HepG2 (cell line): ENCODE measurements around the gene HACD2. TPM values are rescaled to one million over a fixed set of nuclear protein-coding genes. Genes with fewer than 3 reads are reported as not detected.

Experiments
- ATAC-seq: fragments of 200-7000 bp; cut with Tn5 transposase; 3 replicates; pipeline ENCODE4 v1.9.1; 2020; ENCODE audit warnings: mild to moderate bottlenecking, moderate library complexity
- BruUV-seq: library from RNA; stranded (reverse); fragments of 400-500 nt; replicated peaks from 2 replicates; lab custom pipeline; 2021; lab: Mats Ljungman, UMichigan
- CTCF ChIA-PET: fragments of 300-600 bp; formaldehyde crosslinking; extraction: SDS; loops from one replicate; lab custom pipeline; 2021; ENCODE audit warnings: low total read pairs, inconsistent platforms, low intra/inter-chr PET ratio; lab: Yijun Ruan, JAX
- POLR2A ChIA-PET: fragments of 350-600 bp; sonication (Branson Sonifier 250); formaldehyde crosslinking; loops from one replicate; lab custom pipeline; 2020; ENCODE audit warnings: antibody characterized with exemption, inconsistent platforms; lab: Yijun Ruan, JAX
- DNase-seq: peaks from one replicate; pipeline ENCODE4 v3.0.0-alpha.2; 2015; ENCODE audit warnings: low spot score
- FAIRE-seq: peaks from 3 replicates; lab custom pipeline; 2011; peaks lifted over from hg19 to GRCh38; lab: Jason Lieb, UNC
- H2AFZ ChIP-seq: one replicate; pipeline ENCODE4 v1.6.1; 2011; ENCODE audit warnings: low read length, inconsistent platforms
- H3K27ac ChIP-seq: fragments of 300-600 bp; 3 replicates; pipeline ENCODE4 v1.8.0; 2011; ENCODE audit warnings: mixed run types, mild to moderate bottlenecking, mixed read lengths, low read length, inconsistent platforms; ENCODE audit not compliant: insufficient read depth; ENCODE audit errors: extremely low read length
- H3K27me3 ChIP-seq, 2 experiments: fragments of 200-600 bp in 1 of 2; 2 replicates in 1 of 2; 3 replicates in 1 of 2; pipeline versions ENCODE4 v1.6.0 to v1.8.0; 2011; ENCODE audit warnings: low read length in 2 of 2, mild to moderate bottlenecking in 2 of 2, moderate library complexity in 2 of 2, inconsistent platforms in 1 of 2; ENCODE audit not compliant: insufficient read depth in 2 of 2, control insufficient read depth in 1 of 2
- H3K36me3 ChIP-seq, 2 experiments: fragments of 200-600 bp in 1 of 2; replicated peaks in 1 of 2; 2 replicates in 1 of 2; 3 replicates in 1 of 2; pipeline versions ENCODE4 v1.5.1 to v1.8.0; 2011; ENCODE audit warnings: low read length in 2 of 2, inconsistent platforms in 1 of 2; ENCODE audit not compliant: insufficient read depth in 2 of 2, control insufficient read depth in 1 of 2
- H3K4me1 ChIP-seq: 2 replicates; pipeline ENCODE4 v1.5.1; 2012; ENCODE audit warnings: low read length, inconsistent platforms; ENCODE audit not compliant: insufficient read depth
- H3K4me2 ChIP-seq: 2 replicates; pipeline ENCODE4 v1.6.0; 2011; ENCODE audit warnings: low read depth, low read length, inconsistent platforms
- H3K4me3 ChIP-seq, 3 experiments: fragments of 200-600 bp in 1 of 3; sonication (generic), shearing (Covaris generic) in 1 of 3; replicated peaks in 1 of 3; 2 replicates each; pipeline ENCODE4 v1.5.1; 2011 to 2016; ENCODE audit warnings: low read length in 3 of 3, inconsistent platforms in 2 of 3, low read depth in 2 of 3, mild to moderate bottlenecking in 2 of 3, control low read depth in 1 of 3, mixed read lengths in 1 of 3; ENCODE audit not compliant: insufficient read depth in 1 of 3
- H3K79me2 ChIP-seq: one replicate; pipeline ENCODE4 v1.6.1; 2011; ENCODE audit warnings: low read length, inconsistent platforms; ENCODE audit not compliant: insufficient read depth
- H3K9ac ChIP-seq: 2 replicates; pipeline ENCODE4 v1.6.0; 2011; ENCODE audit warnings: mild to moderate bottlenecking, low read depth, low read length, inconsistent platforms; ENCODE audit not compliant: insufficient read depth
- H3K9me3 ChIP-seq: 2 replicates; pipeline ENCODE4 v1.5.1; 2012; ENCODE audit warnings: mild to moderate bottlenecking, low read length
- H4K20me1 ChIP-seq: 2 replicates; pipeline ENCODE4 v1.6.0; 2011; ENCODE audit warnings: inconsistent platforms, mild to moderate bottlenecking, low read length, moderate library complexity; ENCODE audit not compliant: insufficient read depth
- FOXP1 ChIP-seq, 2 experiments: fragments of 450-650 bp in 1 of 2; IDR thresholded peaks; 2 replicates each; pipeline ENCODE4 v1.6.1; 2017 to 2018; ENCODE audit warnings: antibody characterized with exemption in 1 of 2
- MBD4 ChIP-seq: IDR thresholded peaks from 2 replicates; pipeline ENCODE4 v1.6.1; 2012; ENCODE audit warnings: low read length, inconsistent platforms, borderline replicate concordance
- POLR2G ChIP-seq: fragments of 200-400 bp; formaldehyde crosslinking; IDR thresholded peaks from 2 replicates; pipeline ENCODE4 v1.6.1; 2018; ENCODE audit warnings: mild to moderate bottlenecking, low read depth, low read length, moderate library complexity
- TEAD3 ChIP-seq: optimal IDR thresholded peaks from 2 replicates; pipeline ENCODE3; 2016; ENCODE audit warnings: borderline replicate concordance
- ZFP36L1 ChIP-seq: sonication (generic); formaldehyde crosslinking; IDR thresholded peaks from 2 replicates; pipeline ENCODE4 v1.8.0; 2022; ENCODE audit warnings: mild to moderate bottlenecking, missing genetic modification reagents, moderate library complexity
- ZIK1 ChIP-seq: sonication (generic); formaldehyde crosslinking; IDR thresholded peaks from 2 replicates; pipeline ENCODE4 v1.5.0; 2020; ENCODE audit warnings: mild to moderate bottlenecking, low read depth, missing genetic modification reagents, borderline replicate concordance
- ZNF124 ChIP-seq: sonication (generic); formaldehyde crosslinking; IDR thresholded peaks from 2 replicates; pipeline ENCODE4 v1.4.0; 2020; ENCODE audit warnings: missing genetic modification reagents
- ZNF562 ChIP-seq: sonication (generic); formaldehyde crosslinking; IDR thresholded peaks from 2 replicates; pipeline ENCODE4 v1.8.0; 2022; ENCODE audit warnings: missing genetic modification reagents, borderline replicate concordance
- ZSCAN20 ChIP-seq: sonication (generic); formaldehyde crosslinking; IDR thresholded peaks from 2 replicates; pipeline ENCODE4 v1.4.0; 2020; ENCODE audit warnings: missing genetic modification reagents, mild to moderate bottlenecking, borderline replicate concordance
- WGBS: methylation state at CpG from one replicate; pipeline ENCODE4 v1.1.6; 2017; ENCODE audit warnings: low lambda C conversion rate; 5-methylcytosine and 5-hydroxymethylcytosine counted together
- in situ Hi-C: cut with HindIII; loops from 2 replicates; pipeline ENCODE4 v1.10.0; 2017; ENCODE audit warnings: low pct_unique_long_range_greater_than_20kb; ENCODE audit not compliant: extremely low pct_ligation_motif_present
- intact Hi-C: fragments of 100-400 bp; cut with micrococcal nuclease; formaldehyde crosslinking; loops from one replicate; pipeline ENCODE4 v1.10.0; 2022; ENCODE audit not compliant: unreplicated experiment
- polyA plus RNA-seq, 8 experiments: library from polyadenylated mRNA; depleted of rRNA in 3 of 8; stranded (reverse) in 7 of 8; unstranded in 1 of 8; fragments of >200 nt; fragmentation: Illumina TruSeq in 4 of 8; extraction: Trizol in 4 of 8; gene quantifications; 2 replicates each; pipeline versions ENCODE4 v1.2.1 to v1.2.3, GENCODE V29; 2011 to 2016; ENCODE audit warnings: low read depth in 4 of 8, missing spikeins in 1 of 8, mixed read lengths in 1 of 8; ENCODE audit not compliant: insufficient read depth in 1 of 8
- total RNA-seq, 5 experiments: library from RNA; depleted of rRNA; stranded (reverse); fragments of >200 nt; fragmentation: Illumina TruSeq; extraction: Trizol; gene quantifications; 2 replicates each; pipeline ENCODE4 v1.2.3, GENCODE V29; 2016; ENCODE audit warnings: low read depth in 1 of 5
- TF ChIP-seq, protein P1 (sequence below): sonication (generic); formaldehyde crosslinking; IDR thresholded peaks from 2 replicates; pipeline ENCODE4 v1.4.0; 2020; ENCODE audit warnings: missing genetic modification reagents
- TF ChIP-seq, protein P2 (sequence below): sonication (generic); formaldehyde crosslinking; IDR thresholded peaks from 2 replicates; pipeline ENCODE4 v1.4.0; 2020; ENCODE audit warnings: low read depth, mild to moderate bottlenecking, missing genetic modification reagents

Gene HACD2
- total and polyA plus RNA-seq, 2 of the 13 experiments (the other 11 are each of a cell fraction or from before 2014, with no cell fraction given): 47.0 to 50.4 TPM

DNA sequence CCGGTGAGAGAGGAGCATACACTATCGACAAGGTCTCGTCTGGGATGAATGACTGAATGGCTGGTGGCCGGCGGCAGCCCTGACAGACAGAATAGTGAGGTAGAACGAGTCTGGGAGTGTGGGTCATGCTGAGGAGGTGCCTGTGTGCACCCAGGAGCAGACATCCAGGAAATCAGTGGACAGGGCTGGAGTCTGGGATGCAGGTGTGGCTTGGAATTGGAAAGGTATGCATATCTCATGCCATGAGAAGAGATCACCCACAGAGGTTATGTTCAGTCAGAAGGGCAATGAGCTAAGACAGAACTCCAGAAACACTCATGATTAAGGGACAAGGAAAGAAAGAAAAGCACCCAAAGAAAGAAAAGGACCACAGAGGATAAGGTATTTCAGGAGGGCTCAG lies 20.8 kb downstream of the HACD2 start (continued):
- TF ChIP-seq, protein P1, sequence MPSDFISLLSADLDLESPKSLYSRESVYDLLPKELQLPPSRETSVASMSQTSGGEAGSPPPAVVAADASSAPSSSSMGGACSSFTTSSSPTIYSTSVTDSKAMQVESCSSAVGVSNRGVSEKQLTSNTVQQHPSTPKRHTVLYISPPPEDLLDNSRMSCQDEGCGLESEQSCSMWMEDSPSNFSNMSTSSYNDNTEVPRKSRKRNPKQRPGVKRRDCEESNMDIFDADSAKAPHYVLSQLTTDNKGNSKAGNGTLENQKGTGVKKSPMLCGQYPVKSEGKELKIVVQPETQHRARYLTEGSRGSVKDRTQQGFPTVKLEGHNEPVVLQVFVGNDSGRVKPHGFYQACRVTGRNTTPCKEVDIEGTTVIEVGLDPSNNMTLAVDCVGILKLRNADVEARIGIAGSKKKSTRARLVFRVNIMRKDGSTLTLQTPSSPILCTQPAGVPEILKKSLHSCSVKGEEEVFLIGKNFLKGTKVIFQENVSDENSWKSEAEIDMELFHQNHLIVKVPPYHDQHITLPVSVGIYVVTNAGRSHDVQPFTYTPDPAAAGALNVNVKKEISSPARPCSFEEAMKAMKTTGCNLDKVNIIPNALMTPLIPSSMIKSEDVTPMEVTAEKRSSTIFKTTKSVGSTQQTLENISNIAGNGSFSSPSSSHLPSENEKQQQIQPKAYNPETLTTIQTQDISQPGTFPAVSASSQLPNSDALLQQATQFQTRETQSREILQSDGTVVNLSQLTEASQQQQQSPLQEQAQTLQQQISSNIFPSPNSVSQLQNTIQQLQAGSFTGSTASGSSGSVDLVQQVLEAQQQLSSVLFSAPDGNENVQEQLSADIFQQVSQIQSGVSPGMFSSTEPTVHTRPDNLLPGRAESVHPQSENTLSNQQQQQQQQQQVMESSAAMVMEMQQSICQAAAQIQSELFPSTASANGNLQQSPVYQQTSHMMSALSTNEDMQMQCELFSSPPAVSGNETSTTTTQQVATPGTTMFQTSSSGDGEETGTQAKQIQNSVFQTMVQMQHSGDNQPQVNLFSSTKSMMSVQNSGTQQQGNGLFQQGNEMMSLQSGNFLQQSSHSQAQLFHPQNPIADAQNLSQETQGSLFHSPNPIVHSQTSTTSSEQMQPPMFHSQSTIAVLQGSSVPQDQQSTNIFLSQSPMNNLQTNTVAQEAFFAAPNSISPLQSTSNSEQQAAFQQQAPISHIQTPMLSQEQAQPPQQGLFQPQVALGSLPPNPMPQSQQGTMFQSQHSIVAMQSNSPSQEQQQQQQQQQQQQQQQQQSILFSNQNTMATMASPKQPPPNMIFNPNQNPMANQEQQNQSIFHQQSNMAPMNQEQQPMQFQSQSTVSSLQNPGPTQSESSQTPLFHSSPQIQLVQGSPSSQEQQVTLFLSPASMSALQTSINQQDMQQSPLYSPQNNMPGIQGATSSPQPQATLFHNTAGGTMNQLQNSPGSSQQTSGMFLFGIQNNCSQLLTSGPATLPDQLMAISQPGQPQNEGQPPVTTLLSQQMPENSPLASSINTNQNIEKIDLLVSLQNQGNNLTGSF (CRISPR knock-in tag): no peak
- no peak for TF ChIP-seq ZFP36L1
- no peak for TF ChIP-seq TEAD3
- TF ChIP-seq ZNF124: no peak
- no peak for TF ChIP-seq FOXP1 (IDR thresholded peaks at IDR 0.05)
- no peak for TF ChIP-seq FOXP1 (CRISPR knock-in tag; IDR thresholded peaks at IDR 0.05)
- no peak for TF ChIP-seq ZIK1

DNA sequence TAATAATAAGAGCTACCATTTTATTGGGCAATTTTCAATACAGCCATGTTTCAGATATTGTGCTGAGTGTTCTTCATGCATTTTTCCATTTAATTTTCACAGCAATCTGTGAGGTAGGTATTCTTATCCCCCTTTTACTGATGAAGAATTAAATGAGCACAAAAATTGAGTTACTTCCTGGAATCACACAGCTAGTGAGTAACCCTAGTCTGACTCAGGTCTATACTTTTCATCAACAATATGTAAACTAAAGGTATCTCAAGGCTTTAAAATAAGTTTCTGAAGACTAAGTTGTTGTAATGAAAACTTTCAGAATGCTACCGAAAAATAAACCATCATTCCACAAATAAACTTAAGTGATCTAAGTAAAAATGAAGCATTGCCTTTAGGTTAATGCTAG lies 22.3 kb downstream of the HACD2 start:
- Histone ChIP-seq H3K36me3 (peaks cover 9 to 53% of the 10 kb centered on the region in 2 experiments; a peak in 4 of 5 replicates), H3K79me2 (peaks cover 5% of the 10 kb centered on the region), H3K27ac (no peak overlapping the region), H3K4me3 (no peak overlapping the region), H3K4me2 (no peak overlapping the region), H2AFZ (no peak overlapping the region), H3K27me3 (no peaks in the 10 kb centered on the region), H3K9me3 (no peaks in the 10 kb centered on the region), H4K20me1 (no peaks in the 10 kb centered on the region; the same call in 1 of the 2 replicates), H3K4me1 (no peaks in the 10 kb centered on the region), H3K9ac (no peak overlapping the region)
- in situ Hi-C loops: no loop called here
- ATAC-seq (no peak), FAIRE-seq (no peak), DNase-seq (no peak)
- no TSS peak for BruUV-seq
- intact Hi-C loops: no loop called here
- TF ChIP-seq MBD4 (no peak), ZNF562 (CRISPR knock-in tag) (no peak), POLR2G (no peak), ZSCAN20 (CRISPR knock-in tag) (no peak)
- TF ChIP-seq, protein P2, sequence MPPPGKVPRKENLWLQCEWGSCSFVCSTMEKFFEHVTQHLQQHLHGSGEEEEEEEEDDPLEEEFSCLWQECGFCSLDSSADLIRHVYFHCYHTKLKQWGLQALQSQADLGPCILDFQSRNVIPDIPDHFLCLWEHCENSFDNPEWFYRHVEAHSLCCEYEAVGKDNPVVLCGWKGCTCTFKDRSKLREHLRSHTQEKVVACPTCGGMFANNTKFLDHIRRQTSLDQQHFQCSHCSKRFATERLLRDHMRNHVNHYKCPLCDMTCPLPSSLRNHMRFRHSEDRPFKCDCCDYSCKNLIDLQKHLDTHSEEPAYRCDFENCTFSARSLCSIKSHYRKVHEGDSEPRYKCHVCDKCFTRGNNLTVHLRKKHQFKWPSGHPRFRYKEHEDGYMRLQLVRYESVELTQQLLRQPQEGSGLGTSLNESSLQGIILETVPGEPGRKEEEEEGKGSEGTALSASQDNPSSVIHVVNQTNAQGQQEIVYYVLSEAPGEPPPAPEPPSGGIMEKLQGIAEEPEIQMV (CRISPR knock-in tag): no peak
- ChIA-PET POLR2A (no interaction called here), CTCF (no interaction called here)
- 97% methylated on average over 1 of the region's 1 CpG for WGBS
